B cell (primary cell): Measurements from ENCODE around the gene DDX23. TPM values are rescaled to one million over a fixed set of nuclear protein-coding genes. Genes with fewer than 3 reads are reported as not detected.

Experiments
- ATAC-seq: fragments of 200-7000 bp; cut with Tn5 transposase; one replicate; pipeline ENCODE4 v1.10.0; 2021; ENCODE audit warnings: low read depth, mild to moderate bottlenecking, moderate number of reproducible peaks, moderate library complexity
- CTCF ChIA-PET: fragments of 350-600 bp; sonication (Branson Sonifier 250); formaldehyde crosslinking; loops from one replicate; lab custom pipeline; 2021; ENCODE audit warnings: antibody characterized with exemption, inconsistent platforms; lab: Charles Lee
- POLR2A ChIA-PET: fragments of 350-600 bp; sonication (Branson Sonifier 250); formaldehyde crosslinking; loops from one replicate; lab custom pipeline; 2021; ENCODE audit warnings: antibody characterized with exemption; lab: Charles Lee
- DNase-seq: peaks from one replicate; pipeline ENCODE4 v3.0.0; 2013
- H2AFZ ChIP-seq: 2 replicates; pipeline ENCODE4 v1.6.1; 2012; ENCODE audit warnings: mild to moderate bottlenecking, low read depth, low read length; ENCODE audit not compliant: insufficient read depth, poor library complexity, severe bottlenecking
- H3K27ac ChIP-seq, 2 donors: 1 replicate in 1 of 2; 2 replicates in 1 of 2; pipeline ENCODE4 v1.5.1; 2012 to 2013; ENCODE audit warnings: low read length in 2 of 2, mild to moderate bottlenecking in 2 of 2, moderate library complexity in 1 of 2
- H3K27me3 ChIP-seq, 4 experiments: fragments of 200-600 bp in 1 of 4; sonication (generic) in 1 of 4; replicated peaks in 1 of 4; 1 replicate in 2 of 4; 2 replicates in 2 of 4; pipeline versions ENCODE4 v1.6.1 to v1.7.0; 2013 to 2016; ENCODE audit warnings: low read length in 3 of 4, mild to moderate bottlenecking in 2 of 4, mixed read lengths in 1 of 4, moderate library complexity in 1 of 4; ENCODE audit not compliant: insufficient read depth in 4 of 4, control insufficient read depth in 3 of 4; ENCODE audit errors: control extremely low read depth in 1 of 4
- H3K36me3 ChIP-seq, 2 experiments: replicated peaks in 1 of 2; 1 replicate in 1 of 2; 2 replicates in 1 of 2; pipeline versions ENCODE4 v1.6.1 to v1.7.1; 2013; ENCODE audit warnings: low read length in 1 of 2; ENCODE audit not compliant: insufficient read depth in 2 of 2, control insufficient read depth in 1 of 2; ENCODE audit errors: control extremely low read depth in 1 of 2, extremely low read depth in 1 of 2
- H3K4me1 ChIP-seq, 2 donors: fragments of 200-600 bp in 1 of 2; sonication (generic) in 1 of 2; 1 replicate in 1 of 2; 2 replicates in 1 of 2; pipeline versions ENCODE4 v1.5.1 to v1.6.1; 2013 to 2017; ENCODE audit warnings: low read length in 2 of 2; ENCODE audit not compliant: control insufficient read depth in 2 of 2, insufficient read depth in 2 of 2
- H3K4me2 ChIP-seq: replicated peaks from 2 replicates; pipeline ENCODE3; 2012; ENCODE audit warnings: mild to moderate bottlenecking, low read depth, low read length; ENCODE audit not compliant: poor library complexity, severe bottlenecking
- H3K4me3 ChIP-seq, 5 experiments: fragments of 200-600 bp in 1 of 5; sonication (generic) in 1 of 5; 1 replicate in 3 of 5; 2 replicates in 2 of 5; pipeline versions ENCODE4 v1.5.1 to v1.7.0; 2011 to 2016; ENCODE audit warnings: low read length in 4 of 5, mild to moderate bottlenecking in 4 of 5, low read depth in 2 of 5, control low read depth in 1 of 5, moderate library complexity in 1 of 5; ENCODE audit not compliant: insufficient read depth in 1 of 5; ENCODE audit errors: control extremely low read depth in 1 of 5, extremely low read depth in 1 of 5
- H3K79me2 ChIP-seq: fragments of 200-600 bp; sonication (generic); one replicate; pipeline ENCODE4 v1.6.0; 2016; ENCODE audit warnings: low read length; ENCODE audit not compliant: control insufficient read depth, insufficient read depth
- H3K9ac ChIP-seq: fragments of 200-600 bp; sonication (generic); 2 replicates; pipeline ENCODE4 v1.6.1; 2017; ENCODE audit warnings: mild to moderate bottlenecking, low read length, moderate library complexity
- H3K9me3 ChIP-seq, 3 donors: one replicate each; pipeline versions ENCODE4 v1.6.1 to v1.7.1; 2013; ENCODE audit warnings: low read length in 2 of 3; ENCODE audit not compliant: control insufficient read depth in 2 of 3, insufficient read depth in 1 of 3; ENCODE audit errors: control extremely low read depth in 1 of 3
- H4K20me1 ChIP-seq: 2 replicates; pipeline ENCODE4 v1.6.0; 2012; ENCODE audit warnings: mild to moderate bottlenecking, low read length; ENCODE audit not compliant: insufficient read depth, control insufficient read depth, poor library complexity, severe bottlenecking
- H3K27ac Mint-ChIP-seq: one replicate; pipeline ENCODE4 v1.8.0; 2021; ENCODE audit warnings: mixed read lengths
- H3K27me3 Mint-ChIP-seq: one replicate; pipeline ENCODE4 v1.8.0; 2021; ENCODE audit warnings: mixed read lengths
- H3K4me1 Mint-ChIP-seq: one replicate; pipeline ENCODE4 v1.8.0; 2021; ENCODE audit warnings: mixed read lengths
- H3K4me3 Mint-ChIP-seq: one replicate; pipeline ENCODE4 v1.8.0; 2021; ENCODE audit warnings: mixed read lengths
- H3K9me3 Mint-ChIP-seq: one replicate; pipeline ENCODE4 v1.8.0; 2022; ENCODE audit warnings: mixed read lengths; ENCODE audit not compliant: insufficient read depth
- EZH2 ChIP-seq: IDR thresholded peaks from 2 replicates; pipeline ENCODE4 v1.6.1; 2012; ENCODE audit warnings: borderline replicate concordance, low read depth, mild to moderate bottlenecking, moderate library complexity, low read length; ENCODE audit not compliant: insufficient read depth, poor library complexity, severe bottlenecking
- WGBS: methylation state at CpG from one replicate; pipeline ENCODE4 v1.1.5; 2013; ENCODE audit warnings: missing lambda C conversion rate; ENCODE audit not compliant: insufficient coverage; 5-methylcytosine and 5-hydroxymethylcytosine counted together
- intact Hi-C: fragments of 100-400 bp; cut with micrococcal nuclease; formaldehyde crosslinking; loops from one replicate; pipeline ENCODE4 v1.10.0; 2022
- polyA plus RNA-seq: library from polyadenylated mRNA; depleted of rRNA; stranded (reverse); fragments of >200 nt; gene quantifications from 2 replicates; pipeline ENCODE4 v1.2.3, GENCODE V29; 2012
- total RNA-seq, 2 donors: library from RNA; stranded (reverse); fragments of 120-200 nt in 1 of 2; gene quantifications; 1 replicate in 1 of 2; 2 replicates in 1 of 2; pipeline versions ENCODE4 v1.2.3 to v1.2.4, GENCODE V29; 2013 to 2022
- TF ChIP-seq, protein P1 (sequence below): fragments of 200-600 bp; IDR thresholded peaks from one replicate; pipeline ENCODE4 v1.8.0; 2022; ENCODE audit warnings: antibody characterized with exemption, mild to moderate bottlenecking

Gene DDX23
- total and polyA plus RNA-seq, 2 donors (not counting 1 experiment from before 2014, with no cell fraction given) = 76.1 to 135 TPM

DNA sequence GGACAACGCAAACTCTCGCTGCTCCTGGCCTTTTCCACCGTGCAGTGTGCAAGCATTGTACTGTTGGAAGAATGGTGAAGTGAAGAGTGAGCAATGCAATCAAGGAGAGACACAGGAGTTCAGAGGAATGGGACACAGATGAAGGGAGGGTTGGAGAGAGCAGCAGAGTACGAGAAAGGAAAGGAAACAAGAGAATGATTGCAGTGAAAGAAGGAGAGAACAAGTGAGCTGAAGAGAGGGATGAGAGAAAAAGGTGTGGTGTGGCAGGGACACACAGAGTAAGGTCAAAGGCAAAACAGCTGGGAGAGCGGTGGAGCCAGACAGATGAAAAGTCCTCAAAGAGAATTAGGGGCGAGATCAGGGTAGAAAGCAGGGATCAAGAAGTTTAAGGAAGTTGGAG lies 20.7 kb downstream of the DDX23 start:
- TF ChIP-seq, protein P1, sequence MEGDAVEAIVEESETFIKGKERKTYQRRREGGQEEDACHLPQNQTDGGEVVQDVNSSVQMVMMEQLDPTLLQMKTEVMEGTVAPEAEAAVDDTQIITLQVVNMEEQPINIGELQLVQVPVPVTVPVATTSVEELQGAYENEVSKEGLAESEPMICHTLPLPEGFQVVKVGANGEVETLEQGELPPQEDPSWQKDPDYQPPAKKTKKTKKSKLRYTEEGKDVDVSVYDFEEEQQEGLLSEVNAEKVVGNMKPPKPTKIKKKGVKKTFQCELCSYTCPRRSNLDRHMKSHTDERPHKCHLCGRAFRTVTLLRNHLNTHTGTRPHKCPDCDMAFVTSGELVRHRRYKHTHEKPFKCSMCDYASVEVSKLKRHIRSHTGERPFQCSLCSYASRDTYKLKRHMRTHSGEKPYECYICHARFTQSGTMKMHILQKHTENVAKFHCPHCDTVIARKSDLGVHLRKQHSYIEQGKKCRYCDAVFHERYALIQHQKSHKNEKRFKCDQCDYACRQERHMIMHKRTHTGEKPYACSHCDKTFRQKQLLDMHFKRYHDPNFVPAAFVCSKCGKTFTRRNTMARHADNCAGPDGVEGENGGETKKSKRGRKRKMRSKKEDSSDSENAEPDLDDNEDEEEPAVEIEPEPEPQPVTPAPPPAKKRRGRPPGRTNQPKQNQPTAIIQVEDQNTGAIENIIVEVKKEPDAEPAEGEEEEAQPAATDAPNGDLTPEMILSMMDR = no peak
- TF ChIP-seq EZH2 = no peak
- no peak for ATAC-seq
- no peak overlapping the region for H3K4me3 ChIP-seq
- no peaks in the 10 kb centered on the region for H3K9me3 Mint-ChIP-seq
- H3K4me2 ChIP-seq = no peak overlapping the region
- no peak overlapping the region for H3K9ac ChIP-seq
- no peak overlapping the region for H3K4me3 Mint-ChIP-seq
- no peak for DNase-seq
- no peak overlapping the region for H3K27ac ChIP-seq
- no peak overlapping the region for H3K27ac Mint-ChIP-seq
- peaks cover 6 to 67% of the 10 kb centered on the region in 2 experiments for H3K36me3 ChIP-seq
- POLR2A ChIA-PET = no interaction called here
- H3K9me3 ChIP-seq = no peaks in the 10 kb centered on the region
- H3K27me3 Mint-ChIP-seq = no peaks in the 10 kb centered on the region
- CTCF ChIA-PET = interaction anchor here (1.2 to 1.5 kb wide), 3 partner anchors 12 to 157 kb away, joined by 3 to 5 read pairs (median 4); no protein-coding TSS in a partner anchor
- no peaks in the 10 kb centered on the region for H3K79me2 ChIP-seq
- WGBS = 96% methylated on average over 4 of the region's 6 CpGs
- no peaks in the 10 kb centered on the region for H3K4me1 ChIP-seq
- no peaks in the 10 kb centered on the region for H3K4me1 Mint-ChIP-seq
- intact Hi-C loops = no loop called here
- no peak overlapping the region for H2AFZ ChIP-seq
- no peaks in the 10 kb centered on the region for H3K27me3 ChIP-seq
- H4K20me1 ChIP-seq = peaks cover 29% of the 10 kb centered on the region

DNA sequence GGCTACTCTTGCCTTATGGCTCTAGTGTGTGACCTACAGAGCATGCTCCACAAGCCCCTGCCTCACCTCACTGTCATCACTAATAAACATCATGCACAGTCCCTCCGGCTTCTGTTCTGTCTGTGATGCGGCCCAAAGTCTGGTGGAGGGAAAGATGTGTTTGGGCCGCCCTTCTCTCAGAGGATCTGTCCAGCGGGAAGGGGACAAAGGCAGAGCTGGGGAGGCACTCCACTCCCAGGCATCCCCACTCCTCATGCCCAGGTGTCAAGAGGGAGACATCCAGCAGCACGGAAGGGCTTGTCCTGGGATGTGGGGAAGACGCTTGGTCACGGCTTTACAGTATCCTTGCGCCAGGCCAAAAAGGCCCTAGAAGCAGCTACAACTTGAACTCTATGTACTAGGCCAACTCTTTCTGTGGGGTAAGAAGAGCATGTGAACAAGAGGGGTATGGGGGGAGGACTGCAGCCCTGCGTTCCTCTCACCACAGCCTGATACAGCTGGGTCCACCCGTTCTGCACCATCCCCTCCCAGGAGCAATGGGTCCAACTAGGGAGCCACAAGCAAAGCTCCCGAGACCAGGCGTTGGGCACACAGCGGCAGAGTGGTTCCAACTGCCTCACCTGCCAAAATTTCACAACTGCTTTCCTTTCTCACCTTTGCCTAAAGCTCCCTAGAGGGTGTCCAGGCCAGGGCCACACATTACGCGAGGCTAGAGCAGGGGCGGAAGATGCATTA lies 23.0 kb downstream of the DDX23 start:
- TF ChIP-seq, protein P1 = no peak
- TF ChIP-seq EZH2 = no peak
- peaks cover 6 to 57% of the 10 kb centered on the region in 2 experiments for H3K36me3 ChIP-seq
- H3K4me1 Mint-ChIP-seq = no peaks in the 10 kb centered on the region
- DNase-seq (no peak), ATAC-seq (no peak)
- no peaks in the 10 kb centered on the region for H3K9me3 ChIP-seq
- H3K27ac Mint-ChIP-seq = no peak overlapping the region
- H3K4me3 ChIP-seq = no peak overlapping the region
- no peaks in the 10 kb centered on the region for H3K9me3 Mint-ChIP-seq
- H3K4me3 Mint-ChIP-seq = no peak overlapping the region
- no peaks in the 10 kb centered on the region for H3K27me3 Mint-ChIP-seq
- 95% methylated on average over 14 of the region's 16 CpGs for WGBS
- intact Hi-C loops = no loop called here
- H4K20me1 ChIP-seq = peaks cover 25% of the 10 kb centered on the region
- no peak overlapping the region for H3K9ac ChIP-seq
- no peak overlapping the region for H2AFZ ChIP-seq
- ChIA-PET CTCF (interaction anchor here (0.5 to 1.4 kb wide), 3 partner anchors 10 to 20 kb away, joined by 3 to 4 read pairs (median 3); no protein-coding TSS in a partner anchor), POLR2A (no interaction called here)
- H3K4me1 ChIP-seq = no peaks in the 10 kb centered on the region
- no peaks in the 10 kb centered on the region for H3K79me2 ChIP-seq
- no peak overlapping the region for H3K27ac ChIP-seq
- H3K4me2 ChIP-seq = no peak overlapping the region
- no peaks in the 10 kb centered on the region for H3K27me3 ChIP-seq
